Measurements from ENCODE around the gene B3GALT4.

DNA sequence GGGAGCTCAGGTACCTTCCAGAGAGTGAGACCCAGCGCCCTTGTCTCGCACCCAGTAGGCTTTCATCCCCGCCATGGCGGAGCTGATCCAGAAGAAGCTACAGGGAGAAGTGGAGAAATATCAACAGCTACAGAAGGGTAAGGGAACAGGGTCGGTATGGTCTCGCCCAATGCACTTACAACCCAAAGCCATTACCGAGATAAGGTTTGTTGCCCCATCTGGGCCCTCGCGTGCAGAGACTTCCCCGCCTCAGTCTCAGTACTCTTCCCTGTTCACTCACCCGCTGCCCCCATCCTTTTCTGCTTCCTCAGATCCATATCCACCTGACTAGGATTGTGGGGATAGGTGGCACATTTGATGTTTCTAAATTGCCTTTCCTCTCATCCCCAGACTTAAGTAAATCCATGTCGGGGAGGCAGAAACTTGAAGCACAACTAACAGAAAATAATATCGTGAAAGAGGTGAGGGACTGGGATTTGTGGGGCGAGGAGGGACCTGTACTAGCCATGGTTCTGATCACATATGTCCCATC is 12.9 kb downstream of the B3GALT4 start:
- TF ChIP-seq, protein P1, sequence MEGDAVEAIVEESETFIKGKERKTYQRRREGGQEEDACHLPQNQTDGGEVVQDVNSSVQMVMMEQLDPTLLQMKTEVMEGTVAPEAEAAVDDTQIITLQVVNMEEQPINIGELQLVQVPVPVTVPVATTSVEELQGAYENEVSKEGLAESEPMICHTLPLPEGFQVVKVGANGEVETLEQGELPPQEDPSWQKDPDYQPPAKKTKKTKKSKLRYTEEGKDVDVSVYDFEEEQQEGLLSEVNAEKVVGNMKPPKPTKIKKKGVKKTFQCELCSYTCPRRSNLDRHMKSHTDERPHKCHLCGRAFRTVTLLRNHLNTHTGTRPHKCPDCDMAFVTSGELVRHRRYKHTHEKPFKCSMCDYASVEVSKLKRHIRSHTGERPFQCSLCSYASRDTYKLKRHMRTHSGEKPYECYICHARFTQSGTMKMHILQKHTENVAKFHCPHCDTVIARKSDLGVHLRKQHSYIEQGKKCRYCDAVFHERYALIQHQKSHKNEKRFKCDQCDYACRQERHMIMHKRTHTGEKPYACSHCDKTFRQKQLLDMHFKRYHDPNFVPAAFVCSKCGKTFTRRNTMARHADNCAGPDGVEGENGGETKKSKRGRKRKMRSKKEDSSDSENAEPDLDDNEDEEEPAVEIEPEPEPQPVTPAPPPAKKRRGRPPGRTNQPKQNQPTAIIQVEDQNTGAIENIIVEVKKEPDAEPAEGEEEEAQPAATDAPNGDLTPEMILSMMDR (IDR thresholded peaks at IDR 0.05 in 8 of 11, conservative IDR thresholded peaks at IDR 0.05 in 3 of 11): no peak
- TF ChIP-seq POLR2A (IDR thresholded peaks at IDR 0.05): no peak

Data from spleen (tissue), 7 donors.